HG03175 (cell line): ENCODE data around the gene TPI1.

ENCODE experiments used
- ATAC-seq: cut with Tn5 transposase; IDR thresholded peaks from one replicate; pipeline ENCODE4 v1.9.1; 2021; ENCODE audit warnings: mild to moderate bottlenecking, moderate library complexity; ENCODE audit not compliant: unreplicated experiment

TPI1 gene

GRCh38 chr12:6843118-6843902 is 24.0 kb upstream of the TPI1 start:
- ATAC-seq = no peak

GRCh38 chr12:6845395-6845794 is 21.9 kb upstream of the TPI1 start:
- ATAC-seq = no peak

- ATAC-seq = no peak
Observed at GRCh38 chr12:6846316-6846869, 20.9 kb upstream of the TPI1 start.

GRCh38 chr12:6847676-6848075 is 19.7 kb upstream of the TPI1 start:
- no peak for ATAC-seq

- ATAC-seq = no peak
Observed at GRCh38 chr12:6849427-6849826, 17.9 kb upstream of the TPI1 start.

GRCh38 chr12:6849976-6850560 is 17.3 kb upstream of the TPI1 start:
- ATAC-seq = no peak

GRCh38 chr12:6850796-6851152 is 16.6 kb upstream of the TPI1 start:
- no peak for ATAC-seq

- peak; percentile 59 for ATAC-seq
Observed at GRCh38 chr12:6851153-6851920, 16.0 kb upstream of the TPI1 start, which contains the start of gene CDCA3. TSS of gene CDCA3 (minus strand) at chr12:6851286. CDS start at chr12:6850952, 334 bp downstream.

- peak; percentile 78 for ATAC-seq
Observed at GRCh38 chr12:6851921-6852650, 15.2 kb upstream of the TPI1 start, which contains the start of gene USP5. TSS of gene USP5 (plus strand) at chr12:6852150. CDS start at chr12:6852180, 30 bp downstream.

GRCh38 chr12:6852651-6853354 is 14.5 kb upstream of the TPI1 start:
- ATAC-seq = no peak

GRCh38 chr12:6853626-6854025 is 13.7 kb upstream of the TPI1 start:
- ATAC-seq = no peak

GRCh38 chr12:6854036-6854435 is 13.3 kb upstream of the TPI1 start:
- no peak for ATAC-seq

GRCh38 chr12:6855322-6855721 is 12.0 kb upstream of the TPI1 start:
- no peak for ATAC-seq

GRCh38 chr12:6858799-6859198 is 8.5 kb upstream of the TPI1 start:
- ATAC-seq = no peak

- ATAC-seq = no peak
Observed at GRCh38 chr12:6860116-6860515, 7.2 kb upstream of the TPI1 start.

GRCh38 chr12:6860942-6861341 is 6.4 kb upstream of the TPI1 start:
- no peak for ATAC-seq

GRCh38 chr12:6861391-6861790 is 5.9 kb upstream of the TPI1 start:
- no peak for ATAC-seq

GRCh38 chr12:6863033-6863432 is 4.3 kb upstream of the TPI1 start:
- ATAC-seq = no peak

GRCh38 chr12:6863586-6864321 is 3.6 kb upstream of the TPI1 start:
- no peak for ATAC-seq
